ENCODE measurements around the gene SAPCD2. TPM values are rescaled to one million over a fixed set of nuclear protein-coding genes. Genes with fewer than 3 reads are reported as not detected.

Gene SAPCD2
- polyA plus RNA-seq, 1 donor (not counting 4 experiments of a cell fraction or from before 2014, with no cell fraction given): 1.6 TPM

- H3K4me1 ChIP-seq (ENCODE audit: control insufficient read depth, extremely low read depth, insufficient read depth, low read length): no peaks in the 10 kb centered on the region
- no peaks in the 10 kb centered on the region for H3K9me1 ChIP-seq (ENCODE audit: control insufficient read depth, extremely low read depth, insufficient read depth, low read length)
- H3K4me2 ChIP-seq (ENCODE audit: control insufficient read depth, extremely low read depth, insufficient read depth, low read depth, low read length): no peak overlapping the region
- H3K27ac ChIP-seq (ENCODE audit: control insufficient read depth, insufficient read depth, low read length): no peak overlapping the region
- no peaks in the 10 kb centered on the region for H4K20me1 ChIP-seq (ENCODE audit: control insufficient read depth, extremely low read depth, insufficient read depth, low read length)
- no peaks in the 10 kb centered on the region for H3K27me3 ChIP-seq (ENCODE audit: control insufficient read depth, extremely low read depth, insufficient read depth, low read length)
- FAIRE-seq (no peak), DNase-seq (ENCODE audit: low read depth, low spot score) (no peak)
- H3K79me2 ChIP-seq (ENCODE audit: control insufficient read depth, insufficient read depth, low read length): peaks cover 4% of the 10 kb centered on the region
- dilution Hi-C loops (cut with MboI; ENCODE audit: extremely low pct_ligation_motif_present, low sequenced_read_pairs): no loop called here
- H3K4me3 ChIP-seq (ENCODE audit: control insufficient read depth in 2 of 3, extremely low read depth in 1 of 3, insufficient read depth in 2 of 3, low read depth in 1 of 3, low read length in 3 of 3): no peak overlapping the region
- H2AFZ ChIP-seq (ENCODE audit: control insufficient read depth, low read length): no peak overlapping the region
- no peak for TF ChIP-seq EZH2 (IDR thresholded peaks at IDR 0.05; ENCODE audit: low read length)
- TF ChIP-seq CTCF (optimal IDR thresholded peaks at IDR 0.05 in 1 of 3, IDR thresholded peaks at IDR 0.05 in 1 of 3, conservative IDR thresholded peaks at IDR 0.05 in 1 of 3; ENCODE audit: extremely low read depth in 1 of 3, insufficient read depth in 2 of 3, low read length in 3 of 3): no peak
- peaks cover 27 to 33% of the 10 kb centered on the region in 2 experiments for H3K36me3 ChIP-seq (ENCODE audit: control insufficient read depth in 2 of 2, extremely low read depth in 1 of 2, insufficient read depth in 2 of 2, low read length in 2 of 2)
- peaks cover 17% of the 10 kb centered on the region for H3K9me3 ChIP-seq (ENCODE audit: control insufficient read depth, low read depth, low read length)
- H3K9ac ChIP-seq (ENCODE audit: control insufficient read depth, extremely low read depth, insufficient read depth, low read length): no peak overlapping the region
Observed at GRCh38 chr9:137105814-137106661, 35.7 kb upstream of the SAPCD2 start.

GRCh38 chr9:137103206-137103999 lies 33.0 kb upstream of the SAPCD2 start:
- no peaks in the 10 kb centered on the region for H4K20me1 ChIP-seq (ENCODE audit: control insufficient read depth, extremely low read depth, insufficient read depth, low read length)
- no peak overlapping the region for H3K4me3 ChIP-seq (ENCODE audit: control insufficient read depth in 2 of 3, extremely low read depth in 1 of 3, insufficient read depth in 2 of 3, low read depth in 1 of 3, low read length in 3 of 3)
- peaks cover 4% of the 10 kb centered on the region for H3K79me2 ChIP-seq (ENCODE audit: control insufficient read depth, insufficient read depth, low read length)
- DNase-seq (ENCODE audit: low read depth, low spot score) (no peak), FAIRE-seq (no peak)
- no peaks in the 10 kb centered on the region for H3K9me1 ChIP-seq (ENCODE audit: control insufficient read depth, extremely low read depth, insufficient read depth, low read length)
- dilution Hi-C loops (cut with MboI; ENCODE audit: extremely low pct_ligation_motif_present, low sequenced_read_pairs): no loop called here
- no peaks in the 10 kb centered on the region for H3K27me3 ChIP-seq (ENCODE audit: control insufficient read depth, extremely low read depth, insufficient read depth, low read length)
- H3K4me1 ChIP-seq (ENCODE audit: control insufficient read depth, extremely low read depth, insufficient read depth, low read length): no peaks in the 10 kb centered on the region
- H2AFZ ChIP-seq (ENCODE audit: control insufficient read depth, low read length): no peak overlapping the region
- peaks cover 17% of the 10 kb centered on the region for H3K9me3 ChIP-seq (ENCODE audit: control insufficient read depth, low read depth, low read length)
- H3K27ac ChIP-seq (ENCODE audit: control insufficient read depth, insufficient read depth, low read length): no peak overlapping the region
- H3K4me2 ChIP-seq (ENCODE audit: control insufficient read depth, extremely low read depth, insufficient read depth, low read depth, low read length): no peak overlapping the region
- peaks cover 27 to 40% of the 10 kb centered on the region in 2 experiments for H3K36me3 ChIP-seq (ENCODE audit: control insufficient read depth in 2 of 2, extremely low read depth in 1 of 2, insufficient read depth in 2 of 2, low read length in 2 of 2)
- no peak overlapping the region for H3K9ac ChIP-seq (ENCODE audit: control insufficient read depth, extremely low read depth, insufficient read depth, low read length)
- no peak for TF ChIP-seq EZH2 (IDR thresholded peaks at IDR 0.05; ENCODE audit: low read length)
